ENCODE results near the gene SLC37A1. TPM values are rescaled to one million over a fixed set of nuclear protein-coding genes. Genes with fewer than 3 reads are reported as not detected.

SLC37A1 gene
- total and polyA plus RNA-seq, 8 donors = 8.9 to 26.8 (median 10.5) TPM

DNA sequence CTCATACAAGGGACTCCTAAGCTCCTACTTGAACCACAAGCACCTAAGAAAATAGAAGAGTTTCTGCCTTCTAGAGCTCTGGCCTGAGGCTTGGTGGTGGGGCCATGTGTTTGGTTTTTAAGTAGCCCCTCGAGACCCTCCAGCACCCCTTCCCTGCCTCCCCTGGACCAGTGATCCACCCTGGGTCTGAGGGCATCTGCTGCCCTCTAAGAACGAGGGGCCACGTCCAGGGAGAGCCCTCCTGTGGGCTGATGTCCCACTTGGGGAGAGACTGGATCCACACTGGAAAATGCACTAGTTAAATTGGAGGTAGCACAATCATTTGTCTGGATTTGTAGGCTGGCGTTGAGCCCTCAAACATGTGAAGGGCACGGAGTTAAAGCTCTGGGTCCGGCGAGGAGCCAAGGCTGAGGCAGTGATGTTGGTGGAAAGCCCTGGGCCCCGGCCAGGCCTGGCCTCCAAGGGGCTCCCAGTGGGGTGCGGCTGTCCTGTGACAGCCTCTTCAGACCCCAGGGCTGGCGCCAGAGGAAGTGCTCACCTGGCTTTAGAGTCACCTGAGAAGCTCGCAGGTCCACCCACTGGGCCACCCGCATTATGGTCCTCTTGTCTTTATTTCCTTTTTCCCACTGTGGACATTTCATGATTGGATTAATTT lies 65.2 kb downstream of the SLC37A1 start:
- DNase-seq = peak in 2 of 4 donors; percentile 61 to 77
- TF ChIP-seq, protein P1, sequence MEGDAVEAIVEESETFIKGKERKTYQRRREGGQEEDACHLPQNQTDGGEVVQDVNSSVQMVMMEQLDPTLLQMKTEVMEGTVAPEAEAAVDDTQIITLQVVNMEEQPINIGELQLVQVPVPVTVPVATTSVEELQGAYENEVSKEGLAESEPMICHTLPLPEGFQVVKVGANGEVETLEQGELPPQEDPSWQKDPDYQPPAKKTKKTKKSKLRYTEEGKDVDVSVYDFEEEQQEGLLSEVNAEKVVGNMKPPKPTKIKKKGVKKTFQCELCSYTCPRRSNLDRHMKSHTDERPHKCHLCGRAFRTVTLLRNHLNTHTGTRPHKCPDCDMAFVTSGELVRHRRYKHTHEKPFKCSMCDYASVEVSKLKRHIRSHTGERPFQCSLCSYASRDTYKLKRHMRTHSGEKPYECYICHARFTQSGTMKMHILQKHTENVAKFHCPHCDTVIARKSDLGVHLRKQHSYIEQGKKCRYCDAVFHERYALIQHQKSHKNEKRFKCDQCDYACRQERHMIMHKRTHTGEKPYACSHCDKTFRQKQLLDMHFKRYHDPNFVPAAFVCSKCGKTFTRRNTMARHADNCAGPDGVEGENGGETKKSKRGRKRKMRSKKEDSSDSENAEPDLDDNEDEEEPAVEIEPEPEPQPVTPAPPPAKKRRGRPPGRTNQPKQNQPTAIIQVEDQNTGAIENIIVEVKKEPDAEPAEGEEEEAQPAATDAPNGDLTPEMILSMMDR (IDR thresholded peaks at IDR 0.05) = no peak
- no peak overlapping the region for H3K4me3 ChIP-seq
- H3K36me3 ChIP-seq = peaks cover 0 to 33% of the 10 kb centered on the region in 2 donors
- H3K27ac ChIP-seq = no peak overlapping the region
- ATAC-seq = peak; percentile 76
- H3K27me3 ChIP-seq = no peaks in the 10 kb centered on the region
- peaks cover 0 to 15% of the 10 kb centered on the region in 2 donors for H3K9me3 ChIP-seq
- intact Hi-C loops (cut with DNase I) = no loop called here
- peaks cover 0 to 4% of the 10 kb centered on the region in 2 donors for H3K4me1 ChIP-seq

DNA sequence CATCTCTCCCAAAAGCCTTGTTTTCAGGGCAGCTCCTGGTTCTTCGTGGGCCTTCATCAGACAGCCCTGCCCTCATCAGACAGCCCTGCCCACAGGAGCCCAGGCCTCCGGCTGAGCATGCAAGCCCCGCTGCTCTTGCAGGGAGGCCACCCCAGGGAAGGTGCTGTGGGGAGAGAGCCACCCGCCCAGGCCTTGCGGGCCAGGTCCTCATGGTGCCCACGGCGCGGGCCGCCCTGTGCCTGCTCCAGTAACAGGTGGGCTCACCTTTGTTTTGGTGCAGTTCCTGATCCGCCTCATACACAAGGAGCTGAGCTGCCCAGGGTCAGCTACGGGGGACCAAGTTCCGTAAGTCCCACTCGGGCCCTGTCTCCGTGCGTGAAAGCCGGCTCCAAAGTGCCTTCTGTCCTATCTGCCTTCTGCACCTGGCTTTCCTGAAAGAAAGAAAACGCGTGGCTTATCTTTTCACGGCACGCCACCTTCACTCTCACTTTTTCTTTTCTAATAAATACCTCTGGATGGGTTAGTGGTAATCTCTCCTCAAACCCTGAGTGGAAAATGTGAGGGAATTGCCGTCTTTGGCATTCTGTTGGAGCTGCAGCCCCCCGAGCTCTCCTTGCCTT lies 65.9 kb downstream of the SLC37A1 start:
- no peak overlapping the region for H3K4me3 ChIP-seq
- H3K9me3 ChIP-seq = peaks cover 0 to 15% of the 10 kb centered on the region in 2 donors
- H3K4me1 ChIP-seq = peaks cover 0 to under 1% of the 10 kb centered on the region in 2 donors
- intact Hi-C loops (cut with DNase I) = no loop called here
- peak in 2 of 4 donors; percentile 28 to 69 for DNase-seq
- ATAC-seq = peak; percentile 49
- TF ChIP-seq, protein P1 (IDR thresholded peaks at IDR 0.05) = no peak
- no peak overlapping the region for H3K27ac ChIP-seq
- peaks cover 0 to 28% of the 10 kb centered on the region in 2 donors for H3K36me3 ChIP-seq
- H3K27me3 ChIP-seq = no peaks in the 10 kb centered on the region

DNA sequence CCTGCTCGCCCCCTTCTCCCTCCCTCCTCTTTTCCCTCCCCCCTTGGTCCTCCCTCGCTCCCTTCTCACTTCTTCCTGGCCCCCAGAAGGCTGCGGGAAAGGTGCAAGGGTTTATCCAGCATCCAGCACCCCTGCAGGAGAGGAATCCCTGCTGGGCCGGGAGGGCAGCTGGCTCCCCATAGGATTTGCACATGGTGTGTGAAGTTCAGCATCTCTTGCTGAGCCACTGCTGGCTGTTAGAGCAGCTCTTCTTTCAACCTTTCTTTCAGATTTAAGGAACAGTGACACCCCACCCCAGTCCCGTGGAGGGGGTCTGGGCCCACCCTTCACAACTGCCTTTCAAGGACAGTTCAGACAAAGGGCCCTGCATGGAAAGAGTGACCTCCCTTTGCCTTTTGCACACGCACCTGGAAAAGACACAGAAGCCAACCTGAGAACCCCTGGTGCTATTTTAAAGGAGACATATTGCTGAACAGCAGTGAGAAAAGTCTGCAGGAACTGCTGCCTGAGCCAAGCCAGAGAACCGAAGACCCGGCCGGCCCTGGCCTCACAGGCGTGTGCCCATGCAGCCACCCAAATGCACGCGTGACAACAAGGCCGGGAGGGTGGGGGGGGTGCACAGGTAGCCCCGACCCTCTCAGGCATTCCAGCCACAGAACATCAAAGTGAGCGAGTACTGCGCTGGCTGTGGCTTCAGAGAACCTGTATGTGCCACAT lies 66.6 kb downstream of the SLC37A1 start:
- peaks cover 0 to 15% of the 10 kb centered on the region in 2 donors for H3K9me3 ChIP-seq
- H3K36me3 ChIP-seq = peaks cover 0 to 24% of the 10 kb centered on the region in 2 donors
- H3K27me3 ChIP-seq = no peaks in the 10 kb centered on the region
- DNase-seq = peak in 2 of 4 donors; percentile 14 to 44
- TF ChIP-seq, protein P1 (IDR thresholded peaks at IDR 0.05) = no peak
- no peak overlapping the region for H3K27ac ChIP-seq
- intact Hi-C loops (cut with DNase I) = no loop called here
- no peak overlapping the region for H3K4me3 ChIP-seq
- H3K4me1 ChIP-seq = no peaks in the 10 kb centered on the region
- ATAC-seq = no peak

DNA sequence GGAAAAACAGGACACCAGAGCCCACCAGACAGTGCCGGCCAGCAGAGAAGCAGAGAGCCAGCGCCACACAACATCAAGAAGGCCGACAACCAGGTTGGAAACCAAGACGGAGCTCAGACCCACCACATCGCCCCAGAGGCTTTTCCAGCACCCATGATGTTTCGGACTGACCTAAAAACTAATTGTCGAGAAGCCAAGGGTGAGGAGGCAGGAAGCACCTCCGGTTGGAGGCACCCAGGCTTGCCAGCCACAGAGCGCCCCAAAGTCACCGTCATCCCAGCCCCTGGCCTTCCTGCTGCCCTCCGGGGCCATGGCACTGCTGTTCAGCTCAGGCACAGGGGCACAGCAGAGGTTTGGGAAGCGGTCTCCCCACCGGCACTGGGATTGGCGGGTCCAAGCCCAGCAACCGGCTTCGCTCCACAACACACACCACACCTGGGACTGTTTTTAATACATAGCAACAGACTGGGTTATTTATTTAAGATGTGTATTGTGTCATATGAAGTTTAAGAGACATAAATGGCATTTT lies 67.2 kb downstream of the SLC37A1 start:
- H3K9me3 ChIP-seq = peaks cover 0 to 14% of the 10 kb centered on the region in 2 donors
- intact Hi-C loops (cut with DNase I) = no loop called here
- TF ChIP-seq, protein P1 (IDR thresholded peaks at IDR 0.05) = no peak
- no peak overlapping the region for H3K27ac ChIP-seq
- ATAC-seq (no peak), DNase-seq (peak in 2 of 4 donors; percentile 26 to 65)
- no peak overlapping the region for H3K4me3 ChIP-seq
- H3K36me3 ChIP-seq = peaks cover 0 to 18% of the 10 kb centered on the region in 2 donors
- no peaks in the 10 kb centered on the region for H3K27me3 ChIP-seq
- no peaks in the 10 kb centered on the region for H3K4me1 ChIP-seq
